ENCODE measurements around the gene SART1.
"Not testable (repeated sequence)": the region's sequence is repeated elsewhere in the genome, so short reads cannot be mapped to it uniquely, and the experiment has no call there.

SART1 gene

DNA sequence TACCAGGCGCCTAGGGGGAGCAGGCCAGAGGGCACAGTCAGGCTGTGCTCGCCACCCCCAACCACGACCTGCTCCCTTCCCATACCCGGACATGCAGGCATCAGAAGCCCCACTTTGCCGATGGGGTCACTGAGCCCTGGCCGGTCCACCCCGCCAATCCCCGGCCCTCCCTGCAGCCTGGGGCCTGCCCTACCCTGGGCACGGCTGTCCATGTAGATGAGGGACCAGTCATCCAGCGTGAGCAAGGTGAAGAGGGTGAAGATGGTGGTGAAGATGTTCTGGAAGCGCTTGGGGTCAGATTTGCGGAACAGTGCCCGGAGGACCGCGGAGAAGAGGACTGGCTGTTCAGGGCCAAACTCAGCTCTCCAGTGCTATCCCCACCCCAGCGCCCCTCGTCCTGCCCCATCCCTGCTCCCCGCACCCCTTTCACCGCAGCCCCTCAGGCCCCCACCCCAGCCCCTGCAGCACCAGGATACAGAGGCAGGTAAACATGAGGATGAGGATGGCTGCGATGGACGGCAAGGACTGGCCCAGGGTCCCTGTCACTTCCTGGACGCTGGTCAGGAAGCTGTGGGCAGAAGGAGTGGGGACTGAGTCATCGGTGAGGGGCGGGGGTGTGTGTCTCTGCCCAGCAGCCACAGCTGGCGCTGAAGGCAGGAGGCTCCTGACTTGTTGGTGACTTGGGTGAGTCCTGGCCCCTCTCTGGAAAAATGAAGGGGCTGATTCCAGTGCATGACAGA lies 59.3 kb downstream of the SART1 start:
- no peak for DNase-seq

GRCh38 chr11:66022401-66023185 lies 61.1 kb downstream of the SART1 start:
- DNase-seq: peak; percentile 39

DNA sequence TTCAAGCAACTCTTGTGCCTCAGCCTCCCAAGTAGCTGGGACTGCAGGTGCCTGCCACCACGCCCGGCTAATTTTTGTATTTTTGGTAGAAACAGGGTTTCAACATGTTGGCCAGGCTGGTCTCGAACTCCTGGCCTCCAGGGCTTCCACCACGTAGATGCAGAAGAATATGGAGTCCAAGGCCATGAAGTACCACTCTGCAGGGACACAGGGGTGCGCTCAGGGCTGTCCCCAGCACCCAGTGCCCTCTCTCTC lies 61.6 kb downstream of the SART1 start:
- not testable (repeated sequence) for DNase-seq

- DNase-seq: no peak
These were observed 64.5 kb downstream of the SART1 start, which contains the start of gene CATSPER1 for GRCh38 chr11:66026017-66026529. TSS of gene CATSPER1 (minus strand) at chr11:66026479. CDS start at chr11:66026379, 100 bp downstream.
